Endothelial cell (in vitro differentiated cells): ENCODE measurements around the gene SERPINH1. TPM values are rescaled to one million over a fixed set of nuclear protein-coding genes. Genes with fewer than 3 reads are reported as not detected.

Experiments
- DNase-seq: peaks from one replicate; pipeline ENCODE4 v3.0.0; 2021; ENCODE audit warnings: low spot score
- H3K27ac Mint-ChIP-seq: one replicate; pipeline ENCODE4 v1.8.0; 2021; ENCODE audit warnings: mixed read lengths, inconsistent platforms; ENCODE audit not compliant: unreplicated experiment
- H3K27me3 Mint-ChIP-seq: one replicate; pipeline ENCODE4 v1.8.0; 2021; ENCODE audit warnings: mild to moderate bottlenecking, moderate library complexity, mixed read lengths, inconsistent platforms; ENCODE audit not compliant: unreplicated experiment
- H3K36me3 Mint-ChIP-seq: one replicate; pipeline ENCODE4 v1.8.0; 2021; ENCODE audit warnings: mild to moderate bottlenecking, low read depth, mixed read lengths, inconsistent platforms; ENCODE audit not compliant: unreplicated experiment
- H3K4me1 Mint-ChIP-seq: one replicate; pipeline ENCODE4 v1.8.0; 2021; ENCODE audit warnings: mild to moderate bottlenecking, mixed read lengths, inconsistent platforms; ENCODE audit not compliant: unreplicated experiment
- H3K4me3 Mint-ChIP-seq: one replicate; pipeline ENCODE4 v1.8.0; 2021; ENCODE audit warnings: mild to moderate bottlenecking, mixed read lengths, inconsistent platforms; ENCODE audit not compliant: unreplicated experiment
- H3K9me3 Mint-ChIP-seq: one replicate; pipeline ENCODE4 v1.8.0; 2021; ENCODE audit warnings: mixed read lengths, inconsistent platforms; ENCODE audit not compliant: unreplicated experiment
- CTCF ChIP-seq: fragments of 200-600 bp; sonication (generic); IDR thresholded peaks from one replicate; pipeline ENCODE4 v1.5.0; 2021; ENCODE audit warnings: antibody characterized with exemption; ENCODE audit not compliant: unreplicated experiment
- total RNA-seq: library from RNA; stranded (reverse); fragmentation: NEBNext Ultra II Directional; extraction: Animal tissue kit (Norgen Biotek cat#: 25700); gene quantifications from one replicate; pipeline ENCODE4 v1.2.1, GENCODE V29; 2021; ENCODE audit not compliant: unreplicated experiment

SERPINH1 gene
- total RNA-seq, 1 donor from 2014 or later, result 449 TPM

- Mint-ChIP-seq H3K9me3 (no peaks in the 10 kb centered on the region), H3K27ac (no peak overlapping the region), H3K4me1 (no peaks in the 10 kb centered on the region), H3K27me3 (no peaks in the 10 kb centered on the region), H3K36me3 (no peaks in the 10 kb centered on the region), H3K4me3 (no peak overlapping the region)
- no peak for DNase-seq
- TF ChIP-seq CTCF, result no peak
Measured at GRCh38 chr11:75611823-75612222, 49.8 kb downstream of the SERPINH1 start.

- no peak for TF ChIP-seq CTCF
- H3K4me1 Mint-ChIP-seq, result no peaks in the 10 kb centered on the region
- no peak for DNase-seq
- H3K9me3 Mint-ChIP-seq, result no peaks in the 10 kb centered on the region
- no peaks in the 10 kb centered on the region for H3K36me3 Mint-ChIP-seq
- H3K27me3 Mint-ChIP-seq, result peaks cover 2% of the 10 kb centered on the region
- H3K27ac Mint-ChIP-seq, result no peak overlapping the region
- H3K4me3 Mint-ChIP-seq, result no peak overlapping the region
Measured at GRCh38 chr11:75615751-75616150, 53.7 kb downstream of the SERPINH1 start.

GRCh38 chr11:75616281-75616680, 54.2 kb downstream of the SERPINH1 start:
- Mint-ChIP-seq H3K36me3 (no peaks in the 10 kb centered on the region), H3K27me3 (peaks cover 2% of the 10 kb centered on the region), H3K9me3 (no peaks in the 10 kb centered on the region), H3K27ac (no peak overlapping the region), H3K4me3 (no peak overlapping the region), H3K4me1 (no peaks in the 10 kb centered on the region)
- no peak for DNase-seq
- TF ChIP-seq CTCF, result no peak

Other genes starting within 250 kb of the SERPINH1 start
- 197 TPM for gene ARRB1, start 210.6 kb upstream of the SERPINH1 start, total RNA-seq
- 3,784 TPM for gene RPS3, start 162.7 kb upstream of the SERPINH1 start, total RNA-seq
- gene KLHL35, start 129.1 kb upstream of the SERPINH1 start, total RNA-seq, result 2.8 TPM
- 674 TPM for gene GDPD5, start 36.3 kb upstream of the SERPINH1 start, total RNA-seq
- gene MAP6, start 106.8 kb downstream of the SERPINH1 start, total RNA-seq, result 0.26 TPM
- gene MOGAT2, start 155.6 kb downstream of the SERPINH1 start, total RNA-seq, result not detected
- 0.51 TPM for gene DGAT2, start 206.5 kb downstream of the SERPINH1 start, total RNA-seq